Measurements from ENCODE around the gene LGALS4. TPM values are rescaled to one million over a fixed set of nuclear protein-coding genes. Genes with fewer than 3 reads are reported as not detected.
"Not testable (repeated sequence)": the region's sequence is repeated elsewhere in the genome, so short reads cannot be mapped to it uniquely, and the experiment has no call there.

LGALS4 gene
- total RNA-seq, 2 experiments from 2014 or later = 0.33 to 0.70 TPM

GRCh38 chr19:38788478-38789243, 24.1 kb downstream of the LGALS4 start, which contains the start of gene LGALS7B:
TSS of gene LGALS7B (plus strand) at chr19:38789200. CDS start at chr19:38789227, 27 bp downstream.
- H3K9me3 Mint-ChIP-seq = no peaks in the 10 kb centered on the region
- intact Hi-C loops (cut with micrococcal nuclease) = no loop called here
- no peak within 1 kb of the TSS for H3K27ac Mint-ChIP-seq
- peaks cover 6% of the 10 kb centered on the region for H3K4me1 Mint-ChIP-seq (ENCODE audit: low read depth)
- ChIA-PET POLR2A (no interaction called here), CTCF (no interaction called here)
- no peaks in the 10 kb centered on the region for H3K36me3 Mint-ChIP-seq
- no peak within 1 kb of the TSS for H3K4me3 Mint-ChIP-seq
- no peaks in the 10 kb centered on the region for H3K27me3 Mint-ChIP-seq
- DNase-seq = no peak

DNA sequence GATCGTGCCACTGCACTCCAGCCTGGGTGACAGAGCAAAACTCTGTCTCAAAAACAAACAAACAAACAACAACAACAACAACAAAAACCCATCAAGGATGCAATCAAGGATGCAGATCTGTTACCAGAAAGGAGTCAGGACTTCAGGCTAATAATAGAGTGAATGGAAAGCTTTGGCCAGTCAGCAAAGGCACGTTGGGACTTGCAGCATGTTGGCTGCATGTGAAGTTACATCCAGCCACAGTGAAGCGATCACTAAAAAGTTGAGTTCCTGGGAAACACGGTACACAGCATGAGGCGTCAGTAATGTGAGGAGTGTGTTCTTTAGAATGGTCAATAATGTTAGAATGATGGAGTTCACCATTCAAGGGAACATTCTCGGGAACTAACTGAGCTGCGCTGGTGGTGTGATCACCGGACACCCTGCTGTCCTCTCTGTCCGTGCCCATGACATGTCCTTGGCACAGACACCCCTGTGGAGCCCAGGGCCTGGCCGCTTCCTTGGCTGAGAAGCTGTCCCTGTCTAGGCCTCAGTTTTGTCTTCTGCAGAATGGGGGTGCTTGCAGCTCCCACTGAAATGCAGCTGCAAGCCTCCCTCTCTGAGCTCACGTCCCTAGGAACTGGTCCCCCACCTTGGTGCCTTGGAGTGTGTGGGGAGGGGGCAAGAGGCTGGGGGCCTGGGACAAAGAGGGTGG, 26.0 kb downstream of the LGALS4 start:
- no peaks in the 10 kb centered on the region for H3K27me3 Mint-ChIP-seq
- no peaks in the 10 kb centered on the region for H3K36me3 Mint-ChIP-seq
- no peak overlapping the region for H3K27ac Mint-ChIP-seq
- POLR2A ChIA-PET = no interaction called here
- H3K9me3 Mint-ChIP-seq = no peaks in the 10 kb centered on the region
- no peaks in the 10 kb centered on the region for H3K4me1 Mint-ChIP-seq (ENCODE audit: low read depth)
- DNase-seq = no peak
- intact Hi-C loops (cut with micrococcal nuclease) = no loop called here
- CTCF ChIA-PET = interaction anchor here (1.0 kb wide), 1 partner anchor 17 kb away, joined by 4 read pairs; no protein-coding TSS in a partner anchor
- no peak overlapping the region for H3K4me3 Mint-ChIP-seq

GRCh38 chr19:38786061-38786460, 26.7 kb downstream of the LGALS4 start:
- H3K27ac Mint-ChIP-seq = not testable (repeated sequence)

GRCh38 chr19:38785187-38785699, 27.5 kb downstream of the LGALS4 start:
- no peaks in the 10 kb centered on the region for H3K4me1 Mint-ChIP-seq (ENCODE audit: low read depth)
- ChIA-PET CTCF (no interaction called here), POLR2A (no interaction called here)
- no peaks in the 10 kb centered on the region for H3K36me3 Mint-ChIP-seq
- no peak for DNase-seq
- H3K9me3 Mint-ChIP-seq = no peaks in the 10 kb centered on the region
- no peak overlapping the region for H3K27ac Mint-ChIP-seq
- H3K27me3 Mint-ChIP-seq = no peaks in the 10 kb centered on the region
- no peak overlapping the region for H3K4me3 Mint-ChIP-seq
- intact Hi-C loops (cut with micrococcal nuclease) = no loop called here

More at GRCh38 chr19:38786061-38786460, 26.7 kb downstream of the LGALS4 start:
- H3K4me1 Mint-ChIP-seq (ENCODE audit: low read depth); H3K27me3 Mint-ChIP-seq; H3K36me3 Mint-ChIP-seq; H3K9me3 Mint-ChIP-seq; DNase-seq; intact Hi-C loops (cut with micrococcal nuclease); POLR2A ChIA-PET; H3K4me3 Mint-ChIP-seq: not testable (repeated sequence)
- CTCF ChIA-PET = interaction anchor here (1.0 kb wide), 1 partner anchor 16 kb away, joined by 4 read pairs; no protein-coding TSS in a partner anchor

DNA sequence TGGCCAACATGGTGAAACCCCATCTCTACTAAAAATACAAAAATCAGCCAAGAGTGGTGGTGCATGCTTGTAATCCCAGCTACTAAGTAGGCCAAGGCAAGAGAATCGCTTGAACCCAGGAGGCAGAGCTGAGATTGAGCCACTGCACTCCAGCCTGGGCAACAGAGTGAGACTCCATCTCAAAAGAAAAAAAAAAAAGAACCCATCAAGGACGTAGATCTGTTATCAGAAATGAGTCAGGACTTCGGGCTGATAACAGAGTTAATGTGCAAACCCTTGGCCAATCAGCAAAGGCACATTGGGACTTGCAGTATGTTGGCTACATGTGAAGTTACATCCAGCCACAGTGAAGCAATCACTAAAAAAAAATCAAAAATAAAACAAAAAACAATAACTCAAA, 28.5 kb downstream of the LGALS4 start:
- intact Hi-C loops (cut with micrococcal nuclease) = no loop called here
- POLR2A ChIA-PET = no interaction called here
- H3K4me1 Mint-ChIP-seq (ENCODE audit: low read depth) = no peaks in the 10 kb centered on the region
- no peaks in the 10 kb centered on the region for H3K36me3 Mint-ChIP-seq
- H3K27me3 Mint-ChIP-seq = no peaks in the 10 kb centered on the region
- DNase-seq = no peak
- H3K9me3 Mint-ChIP-seq = no peaks in the 10 kb centered on the region
- no peak overlapping the region for H3K4me3 Mint-ChIP-seq
- no peak overlapping the region for H3K27ac Mint-ChIP-seq
- CTCF ChIA-PET = no interaction called here

DNA sequence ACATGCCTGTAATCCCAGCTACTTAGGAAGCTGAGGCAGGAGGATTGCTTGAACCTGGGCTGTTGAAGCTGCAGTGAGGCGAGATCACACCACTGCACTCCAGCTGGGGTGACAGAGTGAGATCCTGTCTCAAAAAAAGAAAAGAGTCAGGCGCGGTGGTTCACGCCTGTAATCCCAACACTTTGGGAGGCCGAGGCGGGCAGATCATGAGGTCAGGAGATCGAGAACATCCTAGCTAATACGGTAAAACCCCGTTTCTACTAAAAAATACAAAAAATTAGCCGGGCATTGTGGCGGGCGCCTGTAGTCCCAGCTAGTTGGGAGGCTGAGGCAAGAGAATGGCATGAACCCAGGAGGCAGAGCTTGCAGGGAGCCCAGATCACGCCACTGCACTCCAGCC, 30.5 kb downstream of the LGALS4 start:
- H3K27me3 Mint-ChIP-seq; H3K27ac Mint-ChIP-seq; H3K9me3 Mint-ChIP-seq; DNase-seq; H3K4me3 Mint-ChIP-seq; POLR2A ChIA-PET; H3K36me3 Mint-ChIP-seq; intact Hi-C loops (cut with micrococcal nuclease); CTCF ChIA-PET; H3K4me1 Mint-ChIP-seq (ENCODE audit: low read depth): not testable (repeated sequence)

GRCh38 chr19:38781058-38781457, 31.7 kb downstream of the LGALS4 start:
- ChIA-PET CTCF (no interaction called here), POLR2A (no interaction called here)
- H3K4me1 Mint-ChIP-seq (ENCODE audit: low read depth) = no peaks in the 10 kb centered on the region
- intact Hi-C loops (cut with micrococcal nuclease) = no loop called here
- H3K27me3 Mint-ChIP-seq = no peaks in the 10 kb centered on the region
- H3K36me3 Mint-ChIP-seq = no peaks in the 10 kb centered on the region
- no peak for DNase-seq
- H3K9me3 Mint-ChIP-seq = no peaks in the 10 kb centered on the region
- no peak overlapping the region for H3K4me3 Mint-ChIP-seq
- H3K27ac Mint-ChIP-seq = peak overlapping the region; percentile 49

GRCh38 chr19:38780443-38780842, 32.3 kb downstream of the LGALS4 start:
- intact Hi-C loops (cut with micrococcal nuclease) = no loop called here
- H3K27me3 Mint-ChIP-seq = no peaks in the 10 kb centered on the region
- no peak overlapping the region for H3K4me3 Mint-ChIP-seq
- H3K9me3 Mint-ChIP-seq = no peaks in the 10 kb centered on the region
- H3K4me1 Mint-ChIP-seq (ENCODE audit: low read depth) = no peaks in the 10 kb centered on the region
- no peak for DNase-seq
- ChIA-PET CTCF (no interaction called here), POLR2A (no interaction called here)
- no peak overlapping the region for H3K27ac Mint-ChIP-seq
- H3K36me3 Mint-ChIP-seq = no peaks in the 10 kb centered on the region

- Mint-ChIP-seq H3K27me3 (no peaks in the 10 kb centered on the region), H3K27ac (no peak overlapping the region), H3K4me3 (no peak overlapping the region), H3K36me3 (no peaks in the 10 kb centered on the region), H3K4me1 (ENCODE audit: low read depth) (no peaks in the 10 kb centered on the region), H3K9me3 (no peaks in the 10 kb centered on the region)
- intact Hi-C loops (cut with micrococcal nuclease) = no loop called here
- POLR2A ChIA-PET = no interaction called here
- DNase-seq = no peak
- CTCF ChIA-PET = interaction anchor here (0.7 kb wide), 2 partner anchors 10 to 152 kb away, joined by 3 to 5 read pairs; partner anchors contain the start of genes MRPS12 and SARS2
Observed at GRCh38 chr19:38778733-38779132, 34.0 kb downstream of the LGALS4 start.

DNA sequence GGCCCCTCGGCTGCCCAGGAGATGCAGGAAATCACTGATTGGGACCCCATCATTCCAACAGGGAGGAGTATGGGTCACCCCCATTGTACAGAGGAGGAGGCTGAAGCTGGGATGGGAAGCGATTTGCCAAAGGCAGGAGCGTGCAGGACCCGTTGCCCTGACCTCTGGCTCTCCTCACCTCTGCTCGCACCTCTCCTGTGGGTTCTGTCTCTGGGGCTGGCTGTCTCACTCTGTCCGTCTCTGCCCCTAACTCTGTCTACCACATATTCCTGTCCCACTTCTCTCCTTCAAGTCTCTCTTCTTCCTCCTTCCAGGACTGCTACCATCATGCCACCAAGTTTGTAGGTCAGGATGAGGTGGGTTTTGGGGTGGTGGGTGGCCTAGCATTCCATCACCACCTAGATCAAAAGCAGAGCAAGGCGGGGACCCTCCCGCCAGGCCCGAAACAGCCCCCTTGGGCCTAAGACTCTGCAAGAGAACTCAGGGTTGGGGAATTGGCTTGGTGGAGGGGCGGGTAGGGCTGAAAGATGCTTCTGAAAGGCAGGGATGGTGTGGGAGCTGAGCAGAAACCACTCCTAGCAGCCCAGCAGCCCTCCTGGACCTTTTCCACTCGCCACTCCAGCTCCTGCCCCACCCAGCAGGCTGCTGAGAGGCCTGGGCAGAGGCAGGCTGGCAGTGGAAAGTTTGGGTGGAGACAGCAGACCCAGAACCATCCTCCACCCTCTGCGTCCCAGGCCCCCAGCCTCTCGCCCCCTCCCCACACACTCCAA, 38.4 kb downstream of the LGALS4 start:
- H3K9me3 Mint-ChIP-seq = no peaks in the 10 kb centered on the region
- no peaks in the 10 kb centered on the region for H3K36me3 Mint-ChIP-seq
- intact Hi-C loops (cut with micrococcal nuclease) = no loop called here
- H3K27ac Mint-ChIP-seq = no peak overlapping the region
- no peak for DNase-seq
- no peak overlapping the region for H3K4me3 Mint-ChIP-seq
- POLR2A ChIA-PET = no interaction called here
- peaks cover 3% of the 10 kb centered on the region for H3K4me1 Mint-ChIP-seq (ENCODE audit: low read depth)
- H3K27me3 Mint-ChIP-seq = no peaks in the 10 kb centered on the region
- CTCF ChIA-PET = interaction anchor here (0.6 kb wide), 1 partner anchor 101 kb away, joined by 3 read pairs; no protein-coding TSS in a partner anchor

- no peaks in the 10 kb centered on the region for H3K36me3 Mint-ChIP-seq
- no peak within 1 kb of the TSS for H3K4me3 Mint-ChIP-seq
- H3K4me1 Mint-ChIP-seq (ENCODE audit: low read depth) = peaks cover 6% of the 10 kb centered on the region
- CTCF ChIA-PET = interaction anchor here (0.6 kb wide), 1 partner anchor 102 kb away, joined by 3 read pairs; no protein-coding TSS in a partner anchor
- no peaks in the 10 kb centered on the region for H3K27me3 Mint-ChIP-seq
- DNase-seq = no peak
- POLR2A ChIA-PET = no interaction called here
- no peaks in the 10 kb centered on the region for H3K9me3 Mint-ChIP-seq
- intact Hi-C loops (cut with micrococcal nuclease) = no loop called here
- no peak within 1 kb of the TSS for H3K27ac Mint-ChIP-seq
Observed at GRCh38 chr19:38773469-38774177, 39.1 kb downstream of the LGALS4 start, which contains the start of gene LGALS7. TSS of gene LGALS7 (minus strand) at chr19:38773517. CDS start at chr19:38773492, 25 bp downstream.
